SK-N-MC (cell line): ENCODE results near the gene SPATA2.

Experiments
- DNase-seq: peaks from one replicate; pipeline ENCODE4 v3.0.0-alpha.2; 2011; ENCODE audit warnings: low read depth, low spot score
- H3K27ac ChIP-seq: fragments of 200-600 bp; sonication (generic); 2 replicates; pipeline ENCODE4 v1.5.1; 2016; ENCODE audit warnings: mixed run types
- H3K36me3 ChIP-seq: fragments of 200-600 bp; sonication (generic); 2 replicates; pipeline ENCODE4 v1.6.1; 2017; ENCODE audit warnings: antibody characterized with exemption, low read length, mixed read lengths; ENCODE audit not compliant: insufficient read depth
- H3K4me3 ChIP-seq: fragments of 200-600 bp; sonication (generic); 2 replicates; pipeline ENCODE4 v1.5.1; 2016
- H3K9ac ChIP-seq: fragments of 200-600 bp; sonication (generic); 2 replicates; pipeline ENCODE4 v1.8.0; 2017; ENCODE audit warnings: mixed run types, mixed read lengths; ENCODE audit not compliant: insufficient read length
- H3K9me3 ChIP-seq: fragments of 200-600 bp; sonication (generic); 2 replicates; pipeline ENCODE4 v1.6.1; 2017; ENCODE audit warnings: low read depth, mild to moderate bottlenecking, antibody characterized with exemption, low read length, moderate library complexity, mixed read lengths
- EZH2 ChIP-seq: fragments of 200-600 bp; sonication (generic); IDR thresholded peaks from one replicate; pipeline ENCODE4 v1.6.1; 2017; ENCODE audit warnings: antibody characterized with exemption
- FOXP2 ChIP-seq: optimal IDR thresholded peaks from 2 replicates; pipeline ENCODE3; 2011; ENCODE audit warnings: mild to moderate bottlenecking, moderate library complexity; ENCODE audit not compliant: insufficient read depth; ENCODE audit errors: extremely low read length, control extremely low read depth
- POLR2AphosphoS5 ChIP-seq: IDR thresholded peaks from 2 replicates; pipeline ENCODE4 v1.6.1; 2012; ENCODE audit warnings: mild to moderate bottlenecking, low read depth, low read length, borderline replicate concordance

The SPATA2 gene

DNA sequence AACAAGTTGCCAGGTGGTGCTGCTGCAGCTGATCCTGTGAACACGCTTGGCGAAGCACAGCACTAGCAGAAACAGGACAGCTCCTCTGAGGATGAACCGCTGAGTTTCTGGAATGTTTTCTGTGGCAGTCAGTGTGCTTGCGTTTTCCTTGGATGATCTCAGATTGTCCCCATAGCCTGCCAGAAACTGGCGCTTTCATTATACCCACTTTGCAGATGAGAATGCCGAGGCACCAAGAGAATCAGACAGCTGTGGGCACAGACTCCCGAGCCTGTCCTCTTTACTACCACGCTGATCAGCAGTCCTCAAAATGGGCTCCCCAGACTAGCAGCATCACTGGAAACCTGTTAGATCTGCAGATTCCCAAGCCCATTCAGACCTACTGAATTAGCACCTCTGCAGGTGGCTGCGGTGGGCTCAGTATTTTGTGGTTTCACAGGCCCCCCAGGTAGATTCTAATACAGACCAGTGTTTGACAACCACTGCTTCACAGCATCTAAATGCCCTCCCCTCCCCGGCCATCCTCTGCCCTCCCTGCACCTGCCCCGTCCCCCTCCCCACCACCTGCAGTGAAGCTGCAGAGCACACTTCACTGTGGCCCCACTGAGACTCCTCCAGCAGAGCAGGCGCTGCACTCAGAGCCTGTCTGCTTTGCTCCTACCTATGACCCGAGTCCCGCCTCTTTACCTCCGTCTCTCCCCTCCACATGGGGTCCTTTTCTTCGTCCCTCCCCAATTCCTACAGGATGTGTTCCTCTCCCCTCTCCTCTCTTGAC, 29.6 kb downstream of the SPATA2 start:
- Histone ChIP-seq H3K9me3 (no peaks in the 10 kb centered on the region), H3K4me3 (no peak overlapping the region), H3K27ac (no peak overlapping the region), H3K9ac (no peak overlapping the region), H3K36me3 (no peaks in the 10 kb centered on the region)
- no peak for DNase-seq
- TF ChIP-seq FOXP2 (no peak), EZH2 (no peak), POLR2AphosphoS5 (no peak)

GRCh38 chr20:49883246-49883802, 32.0 kb downstream of the SPATA2 start:
- TF ChIP-seq EZH2 (no peak), FOXP2 (no peak), POLR2AphosphoS5 (no peak)
- no peak for DNase-seq
- Histone ChIP-seq H3K9ac (no peak overlapping the region), H3K27ac (no peak overlapping the region), H3K36me3 (no peaks in the 10 kb centered on the region), H3K4me3 (no peak overlapping the region), H3K9me3 (no peaks in the 10 kb centered on the region)

DNA sequence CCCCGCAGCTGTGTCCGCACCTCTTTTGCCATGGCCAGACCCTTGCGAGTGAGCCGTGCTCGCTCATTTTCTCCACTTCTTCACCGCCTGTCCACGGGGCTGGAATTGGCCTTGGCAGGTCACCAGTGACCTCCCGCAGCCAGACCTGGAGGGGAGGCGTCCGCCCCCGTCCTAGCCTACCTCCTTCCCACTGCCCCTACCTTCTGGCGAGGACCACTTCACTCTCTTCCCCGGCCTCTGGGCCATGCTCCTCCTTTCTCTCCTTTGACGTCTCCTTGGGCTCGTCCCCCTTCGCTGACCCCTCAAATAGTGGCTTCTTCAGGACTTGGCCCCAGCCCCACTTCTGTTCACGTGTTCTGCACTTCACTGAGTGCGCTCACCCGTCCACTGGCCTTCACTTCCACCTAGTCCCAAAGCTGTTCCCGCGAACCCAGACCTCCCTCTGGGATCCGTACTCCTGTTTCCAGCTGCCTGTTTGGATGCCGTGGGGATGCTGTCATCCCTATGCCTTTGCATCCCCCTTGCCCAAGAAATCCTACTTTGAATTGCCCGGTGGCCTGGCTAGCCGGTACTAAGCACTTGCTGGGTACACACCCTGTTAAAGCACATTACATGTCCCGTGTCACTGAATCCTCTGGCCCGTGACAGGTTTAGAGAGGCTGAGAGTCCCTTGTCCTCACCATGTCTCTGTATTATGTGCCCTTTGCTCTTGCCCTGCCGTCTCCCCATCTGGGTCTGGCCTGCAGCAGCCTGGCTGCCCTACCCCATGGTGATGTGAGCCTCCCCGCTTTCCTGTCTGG, 33.0 kb downstream of the SPATA2 start:
- no peak overlapping the region for H3K27ac ChIP-seq
- H3K9ac ChIP-seq = no peak overlapping the region
- no peaks in the 10 kb centered on the region for H3K9me3 ChIP-seq
- no peak overlapping the region for H3K4me3 ChIP-seq
- no peak for DNase-seq
- no peak for TF ChIP-seq FOXP2
- TF ChIP-seq POLR2AphosphoS5 = no peak
- TF ChIP-seq EZH2 = no peak
- H3K36me3 ChIP-seq = no peaks in the 10 kb centered on the region

- no peak for DNase-seq
- H3K9me3 ChIP-seq = no peaks in the 10 kb centered on the region
- H3K27ac ChIP-seq = no peak overlapping the region
- H3K9ac ChIP-seq = no peak overlapping the region
- H3K4me3 ChIP-seq = no peak overlapping the region
- H3K36me3 ChIP-seq = no peaks in the 10 kb centered on the region
- no peak for TF ChIP-seq EZH2
Observed at GRCh38 chr20:49880724-49881445, 34.4 kb downstream of the SPATA2 start.

GRCh38 chr20:49880177-49880576, 35.2 kb downstream of the SPATA2 start:
- DNase-seq = no peak
- TF ChIP-seq EZH2 (no peak), POLR2AphosphoS5 (no peak), FOXP2 (no peak)
- Histone ChIP-seq H3K36me3 (no peaks in the 10 kb centered on the region), H3K9me3 (no peaks in the 10 kb centered on the region), H3K9ac (no peak overlapping the region), H3K4me3 (no peak overlapping the region), H3K27ac (no peak overlapping the region)

DNA sequence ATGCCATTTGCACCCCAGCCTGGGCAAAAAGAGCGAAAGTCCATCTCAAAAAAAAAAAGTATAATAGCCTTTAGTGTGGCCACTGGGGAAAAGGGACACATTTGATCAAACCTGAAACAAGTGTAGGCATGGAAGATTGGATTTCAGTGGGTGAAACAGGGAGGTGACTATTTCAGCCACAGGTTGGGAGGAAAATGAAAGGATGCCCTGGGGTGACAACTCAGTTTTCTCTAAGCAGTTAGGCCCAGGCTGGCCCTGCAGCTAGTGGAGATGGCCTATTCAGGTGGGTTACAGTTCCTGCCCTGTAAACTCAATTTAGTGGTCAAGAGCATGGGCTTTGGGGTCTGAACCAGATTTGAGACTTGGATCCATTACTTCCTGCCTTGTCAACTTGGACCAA, 36.4 kb downstream of the SPATA2 start:
- no peak for DNase-seq
- H3K9ac ChIP-seq = no peak overlapping the region
- H3K9me3 ChIP-seq = no peaks in the 10 kb centered on the region
- no peak overlapping the region for H3K4me3 ChIP-seq
- no peaks in the 10 kb centered on the region for H3K36me3 ChIP-seq
- TF ChIP-seq EZH2 (no peak), FOXP2 (no peak), POLR2AphosphoS5 (no peak)
- H3K27ac ChIP-seq = no peak overlapping the region

GRCh38 chr20:49877386-49877921, 37.9 kb downstream of the SPATA2 start:
- H3K9ac ChIP-seq = no peak overlapping the region
- no peak for DNase-seq

DNA sequence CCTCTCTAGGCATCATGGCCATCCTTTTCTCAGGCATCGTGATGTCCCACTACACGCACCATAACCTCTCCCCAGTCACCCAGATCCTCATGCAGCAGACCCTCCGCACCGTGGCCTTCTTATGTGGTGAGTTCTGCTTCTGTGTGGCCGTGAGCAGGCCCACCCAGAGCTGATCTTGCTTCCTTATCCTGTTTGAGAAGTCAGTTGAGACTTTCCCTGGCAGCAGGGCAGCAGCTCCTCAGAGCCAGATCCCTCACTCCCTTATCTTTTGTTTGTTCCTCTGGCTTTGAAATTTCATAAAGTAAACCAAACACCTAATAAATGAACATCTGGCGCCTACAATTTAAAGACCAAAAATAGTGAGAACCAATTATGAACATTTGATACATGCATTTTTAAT, 40.6 kb downstream of the SPATA2 start:
- no peak for TF ChIP-seq POLR2AphosphoS5
- TF ChIP-seq FOXP2 = no peak
- no peak for TF ChIP-seq EZH2

More at GRCh38 chr20:49877386-49877921, 37.9 kb downstream of the SPATA2 start:
- TF ChIP-seq FOXP2 (no peak), POLR2AphosphoS5 (no peak), EZH2 (no peak)
- no peak overlapping the region for H3K4me3 ChIP-seq
- H3K36me3 ChIP-seq = no peaks in the 10 kb centered on the region
- no peak overlapping the region for H3K27ac ChIP-seq
- H3K9me3 ChIP-seq = no peaks in the 10 kb centered on the region

More for the DNA sequence above, 40.6 kb downstream of the SPATA2 start:
- Histone ChIP-seq H3K9ac (no peak overlapping the region), H3K9me3 (no peaks in the 10 kb centered on the region), H3K36me3 (no peaks in the 10 kb centered on the region), H3K4me3 (no peak overlapping the region), H3K27ac (no peak overlapping the region)
- no peak for DNase-seq
